Suprapubic skin (tissue), 4 donors: ENCODE measurements around the gene FNDC1. TPM values are rescaled to one million over a fixed set of nuclear protein-coding genes. Genes with fewer than 3 reads are reported as not detected.

Source experiments
- DNase-seq, 2 donors: peaks; one replicate each; pipeline ENCODE4 v3.0.0-alpha.2; 2019; ENCODE audit warnings: low spot score in 2 of 2
- H3K27ac ChIP-seq: fragments of 200-600 bp; sonication (generic); one replicate; pipeline ENCODE4 v1.5.1; 2019
- H3K27me3 ChIP-seq: fragments of 200-600 bp; sonication (generic); one replicate; pipeline ENCODE4 v1.5.1; 2019
- H3K36me3 ChIP-seq: fragments of 200-600 bp; sonication (generic); one replicate; pipeline ENCODE4 v1.5.1; 2019
- H3K4me1 ChIP-seq: fragments of 200-600 bp; sonication (generic); one replicate; pipeline ENCODE4 v1.5.1; 2019
- H3K4me3 ChIP-seq: fragments of 200-600 bp; sonication (generic); one replicate; pipeline ENCODE4 v1.5.1; 2019; ENCODE audit warnings: mild to moderate bottlenecking
- H3K9me3 ChIP-seq: fragments of 200-600 bp; sonication (generic); one replicate; pipeline ENCODE4 v1.5.1; 2019
- EP300 ChIP-seq: sonication (generic); formaldehyde crosslinking; IDR thresholded peaks from one replicate; pipeline ENCODE4 v1.6.1; 2017; ENCODE audit warnings: antibody characterized with exemption
- POLR2A ChIP-seq, 2 donors: fragments of 450-650 bp; IDR thresholded peaks; one replicate each; pipeline ENCODE4 v1.6.1; 2017; ENCODE audit warnings: antibody characterized with exemption in 2 of 2, mild to moderate bottlenecking in 2 of 2, moderate library complexity in 2 of 2
- POLR2AphosphoS5 ChIP-seq, 3 donors: sonication (generic); formaldehyde crosslinking; IDR thresholded peaks; one replicate each; pipeline ENCODE4 v1.6.1; 2017; ENCODE audit warnings: antibody characterized with exemption in 3 of 3
- WGBS: methylation state at CpG from one replicate; pipeline ENCODE4 v1.1.5; 2018; 5-methylcytosine and 5-hydroxymethylcytosine counted together
- total RNA-seq, 4 donors: library from RNA; depleted of rRNA; stranded (reverse); fragments of >200 nt; gene quantifications; one replicate each; pipeline ENCODE4 v1.1.0, GENCODE V29; 2016
- TF ChIP-seq, protein P1 (sequence below), 2 donors: fragments of 200-600 bp in 1 of 2; fragments of 450-650 bp in 1 of 2; sonication (generic) in 1 of 2; IDR thresholded peaks; one replicate each; pipeline ENCODE4 v1.5.1; 2016 to 2019; ENCODE audit warnings: antibody characterized with exemption in 2 of 2, mild to moderate bottlenecking in 1 of 2, moderate library complexity in 1 of 2

The FNDC1 gene
- total RNA-seq, 4 donors from 2014 or later, result 0.13 to 0.89 (median 0.15) TPM; not detected in 1

- Histone ChIP-seq H3K4me1 (peaks cover 5% of the 10 kb centered on the region), H3K9me3 (no peaks in the 10 kb centered on the region), H3K36me3 (no peaks in the 10 kb centered on the region), H3K4me3 (peak overlapping the region; percentile 29), H3K27me3 (peaks cover 36% of the 10 kb centered on the region), H3K27ac (no peak overlapping the region)
- TF ChIP-seq EP300 (no peak), POLR2AphosphoS5 (IDR thresholded peaks at IDR 0.05) (no peak), POLR2A (IDR thresholded peaks at IDR 0.05) (no peak)
- TF ChIP-seq, protein P1, sequence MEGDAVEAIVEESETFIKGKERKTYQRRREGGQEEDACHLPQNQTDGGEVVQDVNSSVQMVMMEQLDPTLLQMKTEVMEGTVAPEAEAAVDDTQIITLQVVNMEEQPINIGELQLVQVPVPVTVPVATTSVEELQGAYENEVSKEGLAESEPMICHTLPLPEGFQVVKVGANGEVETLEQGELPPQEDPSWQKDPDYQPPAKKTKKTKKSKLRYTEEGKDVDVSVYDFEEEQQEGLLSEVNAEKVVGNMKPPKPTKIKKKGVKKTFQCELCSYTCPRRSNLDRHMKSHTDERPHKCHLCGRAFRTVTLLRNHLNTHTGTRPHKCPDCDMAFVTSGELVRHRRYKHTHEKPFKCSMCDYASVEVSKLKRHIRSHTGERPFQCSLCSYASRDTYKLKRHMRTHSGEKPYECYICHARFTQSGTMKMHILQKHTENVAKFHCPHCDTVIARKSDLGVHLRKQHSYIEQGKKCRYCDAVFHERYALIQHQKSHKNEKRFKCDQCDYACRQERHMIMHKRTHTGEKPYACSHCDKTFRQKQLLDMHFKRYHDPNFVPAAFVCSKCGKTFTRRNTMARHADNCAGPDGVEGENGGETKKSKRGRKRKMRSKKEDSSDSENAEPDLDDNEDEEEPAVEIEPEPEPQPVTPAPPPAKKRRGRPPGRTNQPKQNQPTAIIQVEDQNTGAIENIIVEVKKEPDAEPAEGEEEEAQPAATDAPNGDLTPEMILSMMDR (IDR thresholded peaks at IDR 0.05), result no peak
- 43% methylated on average over 15 of the region's 26 CpGs for WGBS
- DNase-seq, result no peak
Measured at GRCh38 chr6:159234102-159234553, 64.9 kb downstream of the FNDC1 start.

DNA sequence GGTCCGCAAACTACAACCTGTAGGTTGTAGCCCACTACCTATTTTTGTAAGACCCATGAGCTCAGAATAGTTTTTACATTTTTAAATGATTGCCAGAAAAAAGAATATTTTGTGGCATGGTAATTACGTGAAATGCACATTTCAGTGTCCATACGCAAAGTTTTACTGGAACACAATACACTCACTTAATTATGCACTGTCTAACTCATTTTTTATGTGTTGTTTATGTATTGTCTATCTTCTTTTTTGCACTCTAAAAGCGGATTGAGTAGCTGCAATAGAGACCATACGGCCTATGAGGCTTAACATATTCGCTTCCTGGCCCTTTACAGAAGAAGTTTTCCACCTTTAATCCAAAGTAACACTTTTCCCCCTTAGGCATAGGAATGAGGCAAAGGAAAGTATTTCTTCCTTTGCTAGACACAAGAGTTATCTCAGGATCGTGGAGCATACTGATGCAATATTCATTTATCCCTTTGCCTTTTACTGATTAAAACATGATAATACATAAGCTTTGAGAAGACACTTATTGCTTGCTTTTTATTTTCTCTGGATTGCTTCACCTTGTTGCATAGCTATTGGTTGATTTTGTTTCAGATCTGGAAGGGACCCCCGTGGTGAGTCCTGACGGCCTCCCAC is 69.8 kb downstream of the FNDC1 start:
- H3K9me3 ChIP-seq, result no peaks in the 10 kb centered on the region
- H3K27me3 ChIP-seq, result peaks cover 11% of the 10 kb centered on the region
- H3K27ac ChIP-seq, result no peak overlapping the region
- peaks cover 1% of the 10 kb centered on the region for H3K4me1 ChIP-seq
- no peak for DNase-seq
- WGBS, result 88% methylated on average over 9 of the region's 9 CpGs
- no peaks in the 10 kb centered on the region for H3K36me3 ChIP-seq
- TF ChIP-seq, protein P1 (IDR thresholded peaks at IDR 0.05), result no peak
- TF ChIP-seq EP300, result no peak
- no peak for TF ChIP-seq POLR2AphosphoS5 (IDR thresholded peaks at IDR 0.05)
- TF ChIP-seq POLR2A (IDR thresholded peaks at IDR 0.05), result no peak
- H3K4me3 ChIP-seq, result no peak overlapping the region

DNA sequence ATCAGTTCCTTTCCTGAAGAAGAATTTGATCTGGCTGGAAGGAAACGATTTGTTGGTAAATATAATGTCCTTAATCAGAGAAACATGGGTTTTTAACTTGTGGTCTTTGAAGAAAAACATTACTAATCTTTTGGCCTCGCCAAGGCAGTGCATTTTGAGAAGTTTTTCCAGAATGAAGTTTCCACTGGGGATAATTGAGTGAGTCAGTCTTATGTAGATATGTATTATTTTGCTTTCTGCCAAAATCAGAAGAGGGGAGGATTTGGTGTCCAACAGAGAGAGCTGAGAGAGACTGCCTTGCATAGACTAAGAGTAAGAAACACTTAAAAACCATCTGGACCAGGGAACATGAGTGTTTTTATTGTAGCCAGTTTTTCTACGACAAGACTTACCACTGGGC is 79.9 kb downstream of the FNDC1 start:
- Histone ChIP-seq H3K27ac (peak overlapping the region; percentile 28), H3K4me3 (no peak overlapping the region), H3K4me1 (peaks cover 16% of the 10 kb centered on the region), H3K27me3 (no peaks in the 10 kb centered on the region), H3K36me3 (no peaks in the 10 kb centered on the region), H3K9me3 (no peaks in the 10 kb centered on the region)
- 43% methylated on average over 3 of the region's 3 CpGs for WGBS
- DNase-seq, result no peak
- TF ChIP-seq, protein P1 (IDR thresholded peaks at IDR 0.05), result no peak
- no peak for TF ChIP-seq POLR2AphosphoS5 (IDR thresholded peaks at IDR 0.05)
- TF ChIP-seq EP300, result no peak
- TF ChIP-seq POLR2A (IDR thresholded peaks at IDR 0.05), result no peak

GRCh38 chr6:159249752-159250151 is 80.6 kb downstream of the FNDC1 start:
- WGBS, result 30% methylated on average over 8 of the region's 8 CpGs
- Histone ChIP-seq H3K4me1 (peaks cover 16% of the 10 kb centered on the region), H3K27ac (peak overlapping the region; percentile 28), H3K36me3 (no peaks in the 10 kb centered on the region), H3K4me3 (no peak overlapping the region), H3K9me3 (no peaks in the 10 kb centered on the region), H3K27me3 (no peaks in the 10 kb centered on the region)
- TF ChIP-seq POLR2A (IDR thresholded peaks at IDR 0.05) (no peak), EP300 (no peak), POLR2AphosphoS5 (IDR thresholded peaks at IDR 0.05) (no peak)
- DNase-seq, result no peak

DNA sequence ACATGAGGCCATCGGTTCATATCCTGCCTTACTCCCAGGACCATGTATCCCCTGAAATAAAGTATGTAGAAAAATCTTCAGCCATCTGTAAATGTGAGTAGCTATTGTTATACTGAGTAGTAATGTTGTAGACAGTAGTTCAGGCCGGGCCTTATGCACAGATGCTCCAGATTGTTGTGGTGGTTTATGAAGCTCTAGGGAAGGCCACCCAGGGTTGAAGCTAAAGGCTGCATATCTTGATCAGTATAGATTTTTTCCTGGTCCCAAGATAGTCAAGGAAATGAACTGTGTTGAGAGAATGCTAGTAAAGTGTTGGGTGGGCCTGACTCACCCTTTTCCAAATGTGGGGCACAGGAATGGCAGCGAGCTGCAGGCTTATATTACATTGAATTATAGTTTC is 81.4 kb downstream of the FNDC1 start:
- TF ChIP-seq, protein P1 (IDR thresholded peaks at IDR 0.05), result no peak
- no peak for TF ChIP-seq EP300
- TF ChIP-seq POLR2AphosphoS5 (IDR thresholded peaks at IDR 0.05), result no peak
- no peak for DNase-seq
- H3K36me3 ChIP-seq, result no peaks in the 10 kb centered on the region
- H3K27ac ChIP-seq, result no peak overlapping the region
- 89% methylated on average over 3 of the region's 3 CpGs for WGBS
- peaks cover 16% of the 10 kb centered on the region for H3K4me1 ChIP-seq
- H3K4me3 ChIP-seq, result no peak overlapping the region
- H3K27me3 ChIP-seq, result no peaks in the 10 kb centered on the region
- no peaks in the 10 kb centered on the region for H3K9me3 ChIP-seq
